ENCODE measurements around the gene RNF225. TPM values are rescaled to one million over a fixed set of nuclear protein-coding genes. Genes with fewer than 3 reads are reported as not detected.
"Not testable (repeated sequence)": the region's sequence is repeated elsewhere in the genome, so short reads cannot be mapped to it uniquely, and the experiment has no call there.

The RNF225 gene
- polyA plus RNA-seq, 1 donor = not detected

DNA sequence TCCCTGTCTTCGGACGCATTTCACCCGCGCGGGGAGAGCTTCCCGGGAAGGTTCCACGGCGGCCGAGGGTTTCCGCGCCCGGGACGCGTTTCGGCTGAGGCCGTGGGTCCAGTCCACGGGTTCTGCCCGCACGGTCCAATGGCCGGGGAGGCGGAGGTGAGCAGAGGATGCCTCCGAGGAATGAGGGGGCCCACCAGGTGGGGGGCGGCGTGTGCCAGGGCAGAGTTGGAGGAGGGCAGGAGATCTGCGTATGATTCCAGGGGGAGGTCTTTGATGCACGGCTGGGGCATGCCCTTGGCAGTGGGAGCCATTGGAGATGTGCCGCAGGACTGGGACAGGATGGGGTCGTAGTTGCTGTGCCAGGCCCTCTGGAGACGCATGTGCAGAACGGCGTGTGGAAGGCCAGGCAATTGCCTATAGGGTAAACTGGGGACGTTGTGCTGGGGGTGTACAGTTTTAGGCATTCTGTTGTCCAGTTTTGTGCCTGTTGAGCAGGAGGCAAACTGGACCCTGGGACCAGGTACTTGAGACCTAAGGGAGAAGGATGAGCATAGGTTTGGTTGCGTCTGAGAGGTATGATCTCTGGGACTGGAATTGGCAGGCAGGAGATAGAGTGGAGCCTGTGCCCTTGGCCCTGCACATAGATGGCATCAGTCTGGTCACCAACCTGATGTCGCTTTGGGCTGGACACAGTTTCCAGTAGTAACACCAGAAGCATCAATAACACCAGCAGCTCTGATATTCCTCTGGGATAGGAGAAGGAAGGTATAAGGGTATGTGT is 13.7 kb downstream of the RNF225 start:
- DNase-seq = no peak

- no peak for DNase-seq
Measured at GRCh38 chr19:58416604-58417003, 21.1 kb downstream of the RNF225 start.

DNA sequence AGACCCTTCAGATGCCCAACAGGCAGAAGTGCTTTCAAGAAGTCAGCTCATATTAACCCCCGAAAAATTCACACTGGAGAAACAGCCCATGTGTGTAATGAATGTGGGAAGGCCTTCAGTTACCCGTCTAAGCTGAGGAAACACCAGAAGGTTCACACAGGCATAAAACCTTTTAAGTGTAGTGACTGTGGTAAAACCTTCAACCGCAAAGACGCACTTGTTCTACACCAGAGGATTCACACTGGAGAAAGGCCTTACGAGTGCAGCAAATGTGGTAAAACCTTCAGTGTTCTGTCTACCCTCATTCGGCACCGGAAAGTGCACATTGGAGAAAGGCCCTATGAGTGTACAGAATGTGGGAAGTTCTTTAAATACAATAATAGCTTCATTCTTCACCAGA is 21.6 kb downstream of the RNF225 start:
- no peak for DNase-seq

DNA sequence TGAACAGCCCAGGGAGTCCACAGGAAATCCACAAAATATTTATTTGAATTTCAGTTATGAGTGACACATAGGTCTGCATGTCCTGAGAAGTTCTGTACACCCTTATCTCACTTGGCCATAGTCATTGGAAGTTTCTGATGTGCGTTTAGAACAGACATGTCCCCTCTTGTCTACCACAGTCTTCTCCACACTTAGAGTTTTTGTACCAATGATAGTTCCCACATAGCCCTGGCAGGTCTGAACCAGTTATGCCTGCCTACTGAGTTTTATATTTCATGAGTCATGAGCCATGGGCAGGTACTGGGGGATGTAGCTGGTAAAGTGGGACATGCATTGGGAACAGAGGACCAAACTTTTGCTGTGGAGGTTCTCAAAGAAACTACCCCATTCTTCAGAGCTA is 33.2 kb downstream of the RNF225 start:
- DNase-seq = no peak

GRCh38 chr19:58429745-58430144 is 34.3 kb downstream of the RNF225 start:
- no peak for DNase-seq

- DNase-seq = no peak
Measured at GRCh38 chr19:58434217-58434616, 38.8 kb downstream of the RNF225 start.

DNA sequence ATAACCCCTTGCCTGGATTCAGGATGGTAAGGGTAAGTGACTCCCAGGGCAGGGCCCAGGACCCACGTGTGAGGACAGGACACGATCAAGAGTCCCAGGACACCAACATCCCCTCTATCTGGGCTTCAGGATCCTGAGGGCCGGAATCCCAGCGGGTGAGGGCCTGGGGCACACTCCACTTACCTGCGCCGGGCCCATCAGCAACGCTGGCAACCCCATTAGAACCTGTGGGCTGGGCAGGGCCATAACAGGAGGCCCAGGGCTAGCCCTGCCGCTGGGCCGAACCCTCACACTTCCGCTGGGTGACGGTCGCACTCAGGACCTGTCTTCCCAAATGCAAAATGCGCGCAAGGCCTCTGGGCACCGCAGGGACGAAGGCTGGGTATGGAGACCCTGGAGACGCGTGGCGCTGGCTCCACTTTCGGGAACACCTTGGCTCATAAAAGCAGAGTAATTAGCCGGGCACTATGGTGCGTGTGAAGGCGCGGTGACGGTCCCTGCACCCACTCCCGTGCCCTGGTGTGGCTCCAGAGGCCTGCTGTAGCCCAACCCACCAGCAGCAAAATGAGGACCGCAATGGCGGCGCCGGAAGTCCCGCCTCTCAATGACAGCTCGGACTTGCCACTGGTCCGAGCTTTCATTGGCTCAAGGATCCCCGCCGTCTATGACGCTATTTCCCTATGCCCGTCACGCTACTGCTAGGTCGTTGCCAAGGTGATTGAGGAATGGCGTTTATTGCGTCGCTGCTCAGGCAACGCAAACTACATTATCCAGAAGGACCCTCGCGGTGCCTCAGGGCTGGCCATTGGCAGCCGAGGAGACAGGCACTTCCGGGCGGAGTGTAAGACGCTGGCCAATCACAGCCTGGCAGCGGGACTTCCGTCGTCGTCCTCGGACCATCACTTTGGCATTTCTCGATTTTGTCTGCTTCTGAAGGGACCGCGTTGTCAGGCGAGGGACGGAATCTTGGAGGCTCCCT is 44.4 kb downstream of the RNF225 start, which contains the start of gene ZNF132:
ZNF132 (minus strand) TSS at position 578 of the 979 bp plus-strand sequence; CDS start at position 246, 332 bp downstream.
- peak; percentile 97 for DNase-seq

- DNase-seq = no peak
Measured at GRCh38 chr19:58440556-58440955, 45.1 kb downstream of the RNF225 start.

- DNase-seq = not testable (repeated sequence)
Measured at GRCh38 chr19:58442986-58443385, 47.5 kb downstream of the RNF225 start.

Other genes starting within 250 kb of the RNF225 start
- 12.1 TPM for gene ZNF329, start 244.9 kb upstream of the RNF225 start, polyA plus RNA-seq (ENCODE audit: insufficient read length)
- 11.5 TPM for gene ZNF274, start 212.6 kb upstream of the RNF225 start, polyA plus RNA-seq (ENCODE audit: insufficient read length)
- 17.6 TPM for gene ZNF544, start 166.7 kb upstream of the RNF225 start, polyA plus RNA-seq (ENCODE audit: insufficient read length)
- gene ZNF8, start 116.7 kb upstream of the RNF225 start, polyA plus RNA-seq (ENCODE audit: insufficient read length) = 5.7 TPM
- gene ERVK3-1, start 90.3 kb upstream of the RNF225 start, polyA plus RNA-seq (ENCODE audit: insufficient read length) = 33.0 TPM
- 3.2 TPM for gene ZSCAN22, start 68.7 kb upstream of the RNF225 start, polyA plus RNA-seq (ENCODE audit: insufficient read length)
- 2.6 TPM for gene A1BG, start 42.2 kb upstream of the RNF225 start, polyA plus RNA-seq (ENCODE audit: insufficient read length)
- 2.4 TPM for gene ZNF497, start 32.9 kb upstream of the RNF225 start, polyA plus RNA-seq (ENCODE audit: insufficient read length)
- gene ZNF837, start 14.6 kb upstream of the RNF225 start, polyA plus RNA-seq (ENCODE audit: insufficient read length) = 1.6 TPM
- 1,753 TPM for gene RPS5, start 8.4 kb upstream of the RNF225 start, polyA plus RNA-seq (ENCODE audit: insufficient read length)
- 5.4 TPM for gene ZNF584, start 13.0 kb downstream of the RNF225 start, polyA plus RNA-seq (ENCODE audit: insufficient read length)
- 6.1 TPM for gene ZNF132, start 44.5 kb downstream of the RNF225 start, polyA plus RNA-seq (ENCODE audit: insufficient read length)
- 4.0 TPM for gene ZNF324B, start 56.0 kb downstream of the RNF225 start, polyA plus RNA-seq (ENCODE audit: insufficient read length)
- gene ZNF324, start 71.4 kb downstream of the RNF225 start, polyA plus RNA-seq (ENCODE audit: insufficient read length) = 6.3 TPM
- gene ZNF446, start 80.7 kb downstream of the RNF225 start, polyA plus RNA-seq (ENCODE audit: insufficient read length) = 8.7 TPM
- 6.1 TPM for gene SLC27A5, start 116.3 kb downstream of the RNF225 start, polyA plus RNA-seq (ENCODE audit: insufficient read length)
- 11.6 TPM for gene ZBTB45, start 124.2 kb downstream of the RNF225 start, polyA plus RNA-seq (ENCODE audit: insufficient read length)
- gene TRIM28, start 148.4 kb downstream of the RNF225 start, polyA plus RNA-seq (ENCODE audit: insufficient read length) = 357 TPM
- 77.9 TPM for gene CHMP2A, start 159.4 kb downstream of the RNF225 start, polyA plus RNA-seq (ENCODE audit: insufficient read length)
- gene UBE2M, start 163.0 kb downstream of the RNF225 start, polyA plus RNA-seq (ENCODE audit: insufficient read length) = 74.0 TPM
- gene MZF1, start 177.7 kb downstream of the RNF225 start, polyA plus RNA-seq (ENCODE audit: insufficient read length) = 19.9 TPM

All from hindlimb muscle (tissue), 1 donor.